Esophagus muscularis mucosa (tissue), 3 donors: ENCODE data around the gene PDK2.

Source experiments
- CTCF ChIP-seq, 3 experiments: fragments of 200-600 bp in 2 of 3; fragments of 450-650 bp in 1 of 3; sonication (generic) in 2 of 3; IDR thresholded peaks; one replicate each; pipeline ENCODE4 v1.5.1; 2017 to 2019; ENCODE audit warnings: antibody characterized with exemption in 3 of 3, mild to moderate bottlenecking in 2 of 3, moderate library complexity in 1 of 3
- POLR2AphosphoS5 ChIP-seq, 2 donors: sonication (generic); formaldehyde crosslinking; IDR thresholded peaks; one replicate each; pipeline ENCODE4 v1.6.1; 2017; ENCODE audit warnings: antibody characterized with exemption in 2 of 2

GRCh38 chr17:50135316-50136095, 40.4 kb downstream of the PDK2 start:
- TF ChIP-seq CTCF (IDR thresholded peaks at IDR 0.05) (no peak), POLR2AphosphoS5 (IDR thresholded peaks at IDR 0.05) (no peak)
